OCI-LY1 (cell line): Measurements from ENCODE around the gene CD84.

Source experiments
- CTCF ChIP-seq: fragments of 200-600 bp; sonication (generic), shearing (Covaris generic); IDR thresholded peaks from 2 replicates; pipeline ENCODE4 v1.5.1; 2017; ENCODE audit warnings: mild to moderate bottlenecking, antibody characterized with exemption, low read length, moderate library complexity, mixed read lengths
- EZH2 ChIP-seq: fragments of 200-600 bp; sonication (generic), shearing (Covaris generic); IDR thresholded peaks from 2 replicates; pipeline ENCODE4 v1.8.0; 2017; ENCODE audit warnings: borderline replicate concordance, mixed run types, mild to moderate bottlenecking, antibody characterized with exemption, low read length, moderate library complexity, mixed read lengths

GRCh38 chr1:160494620-160495019 lies 84.7 kb downstream of the CD84 start:
- TF ChIP-seq CTCF (peak; percentile 29; the same call in 1 of the 2 replicates), EZH2 (no peak)
